Heart left ventricle (tissue), 16 donors: ENCODE measurements around the gene SPATA31D4. TPM values are rescaled to one million over a fixed set of nuclear protein-coding genes. Genes with fewer than 3 reads are reported as not detected.

Experiments
- ATAC-seq, 4 donors: fragments of 200-7000 bp; cut with Tn5 transposase; one replicate each; pipeline ENCODE4 v1.9.1; 2020 to 2022; ENCODE audit warnings: moderate library complexity in 4 of 4, mild to moderate bottlenecking in 3 of 4, moderate number of reproducible peaks in 1 of 4
- DNase-seq, 5 donors: peaks; one replicate each; pipeline ENCODE4 v3.0.0-alpha.2; 2020
- H3K27ac ChIP-seq, 12 donors: fragments of 200-600 bp; sonication (generic) in 4 of 12; one replicate each; pipeline versions ENCODE4 v1.5.0 to v1.8.0; 2016 to 2022; ENCODE audit warnings: mild to moderate bottlenecking in 2 of 12
- H3K27me3 ChIP-seq, 9 donors: fragments of 200-600 bp; sonication (generic) in 2 of 9; one replicate each; pipeline versions ENCODE4 v1.5.1 to v1.8.0; 2016 to 2022; ENCODE audit warnings: mild to moderate bottlenecking in 3 of 9
- H3K36me3 ChIP-seq, 9 donors: fragments of 200-600 bp; sonication (generic) in 2 of 9; one replicate each; pipeline versions ENCODE4 v1.5.0 to v1.8.0; 2018 to 2022; ENCODE audit warnings: mild to moderate bottlenecking in 2 of 9
- H3K4me1 ChIP-seq, 12 donors: fragments of 200-600 bp; sonication (generic) in 4 of 12; one replicate each; pipeline versions ENCODE4 v1.5.0 to v1.8.0; 2016 to 2022; ENCODE audit warnings: mild to moderate bottlenecking in 3 of 12
- H3K4me3 ChIP-seq, 12 donors: fragments of 200-600 bp; sonication (generic) in 4 of 12; one replicate each; pipeline versions ENCODE4 v1.5.0 to v1.8.0; 2017 to 2022; ENCODE audit warnings: mild to moderate bottlenecking in 9 of 12, moderate library complexity in 4 of 12
- H3K9me3 ChIP-seq, 12 donors: fragments of 200-600 bp; sonication (generic) in 4 of 12; one replicate each; pipeline versions ENCODE4 v1.5.0 to v1.8.0; 2016 to 2022; ENCODE audit warnings: mild to moderate bottlenecking in 1 of 12
- CTCF ChIP-seq, 12 donors: fragments of 200-600 bp; sonication (generic) in 4 of 12; IDR thresholded peaks; one replicate each; pipeline versions ENCODE4 v1.5.0 to v1.8.0; 2018 to 2022; ENCODE audit warnings: antibody characterized with exemption in 12 of 12, mild to moderate bottlenecking in 5 of 12
- POLR2A ChIP-seq, 2 donors: fragments of 450-650 bp; IDR thresholded peaks; one replicate each; pipeline ENCODE4 v1.6.1; 2017; ENCODE audit warnings: antibody characterized with exemption in 2 of 2, mild to moderate bottlenecking in 2 of 2, moderate library complexity in 2 of 2
- WGBS, 4 donors: extraction: QIAGEN DNeasy Blood & Tissue Kit in 2 of 4; methylation state at CpG; one replicate each; pipeline versions ENCODE4 v1.1.5 to v1.1.7; 2013 to 2018; 5-methylcytosine and 5-hydroxymethylcytosine counted together
- intact Hi-C, 10 donors: fragments of 100-400 bp; cut with DNase I; formaldehyde crosslinking; loops; one replicate each; pipeline versions ENCODE4 v1.11.1 to v1.14.2; 2022
- polyA plus RNA-seq, 2 donors: library from polyadenylated mRNA; stranded (reverse); fragments of 200-250 nt; gene quantifications; one replicate each; pipeline ENCODE4 v1.2.3, GENCODE V29; 2013
- total RNA-seq, 9 donors: library from RNA; depleted of rRNA in 2 of 9; stranded (reverse); fragments of >200 nt in 2 of 9; fragmentation: NEBNext Ultra II Directional in 3 of 9; extraction: Animal tissue kit (Norgen Biotek cat#: 25700) in 3 of 9; gene quantifications; one replicate each; pipeline versions ENCODE4 v1.1.0 to v1.2.4, GENCODE V29; 2016 to 2023
- donor health status: ischemic (EF 13 %, LVEDD 7.1; RV severe dilation, severe dysfunction).
- donor health status: healthy with polysubstance abuse.
- donor health status: DM: no; HTN: yes; CAD: no.
- donor health status: DM: no; HTN: no; CAD: no.
- donor health status: ischemic (EF 25% LVEDD 6.9; RV normal size, moderate dysfunction).
- donor health status: ischemic (EF 25% LVEDD 5.7; RV mildly dilated, moderate dysfunction).
- donor health status: healthy.
- donor health status: DM: yes; HTN: yes; CAD: no.
- donor health status: ischemic (EF 35%, LVEDD 5.7; RV mildly dilated, moderate dysfunction).
- donor health status: nonischemic (EF 11% LVEDD 7.7; RV severe dilation, severe dysfunction).
- donor health status: DM: yes; HTN: yes; CAD: no.
- donor health status: PGD.
- donor health status: ischemic (EF 29% LVEDD 5.4; RV normal size, mild dysfunction).
- donor health status: nonischemic (EF 23%, LVEDD 6.1; RV moderate dilation, normal function).

SPATA31D4 gene
- total and polyA plus RNA-seq, 11 donors: not detected

- ATAC-seq (no peak), DNase-seq (no peak)
- H3K36me3 ChIP-seq: no peaks in the 10 kb centered on the region
- no peaks in the 10 kb centered on the region for H3K4me1 ChIP-seq
- TF ChIP-seq CTCF (IDR thresholded peaks at IDR 0.05): no peak
- no peak for TF ChIP-seq POLR2A (IDR thresholded peaks at IDR 0.05)
- no peak overlapping the region for H3K27ac ChIP-seq
- no peaks in the 10 kb centered on the region for H3K27me3 ChIP-seq
- 67 to 71% (median 70%) methylated on average over 2 of the region's 2 CpGs for WGBS, 4 donors
- H3K4me3 ChIP-seq: no peak overlapping the region
- intact Hi-C loops: no loop called here
- H3K9me3 ChIP-seq: peaks cover 0 to 6% (median 0%) of the 10 kb centered on the region in 12 donors
Measured at GRCh38 chr9:81979196-81979595, 51.0 kb downstream of the SPATA31D4 start.

GRCh38 chr9:81980568-81980967, 52.3 kb downstream of the SPATA31D4 start:
- DNase-seq: no peak
- H3K27ac ChIP-seq: no peak overlapping the region
- TF ChIP-seq CTCF (IDR thresholded peaks at IDR 0.05) (no peak), POLR2A (IDR thresholded peaks at IDR 0.05) (no peak)
- peaks cover 0 to 4% (median 0%) of the 10 kb centered on the region in 12 donors for H3K9me3 ChIP-seq
- intact Hi-C loops: no loop called here
- no peaks in the 10 kb centered on the region for H3K36me3 ChIP-seq
- no peaks in the 10 kb centered on the region for H3K4me1 ChIP-seq
- no peak overlapping the region for H3K4me3 ChIP-seq
- H3K27me3 ChIP-seq: no peaks in the 10 kb centered on the region
- ATAC-seq: no peak

- Histone ChIP-seq H3K4me3 (no peak overlapping the region), H3K36me3 (no peaks in the 10 kb centered on the region), H3K9me3 (peaks cover 0 to 2% (median 0%) of the 10 kb centered on the region in 12 donors), H3K4me1 (no peaks in the 10 kb centered on the region), H3K27me3 (no peaks in the 10 kb centered on the region), H3K27ac (no peak overlapping the region)
- DNase-seq (no peak), ATAC-seq (no peak)
- 92 to 97% (median 93%) methylated on average over 4 of the region's 4 CpGs for WGBS, 4 donors
- intact Hi-C loops: no loop called here
- no peak for TF ChIP-seq CTCF (IDR thresholded peaks at IDR 0.05)
- TF ChIP-seq POLR2A (IDR thresholded peaks at IDR 0.05): no peak
Measured at GRCh38 chr9:81981883-81982282, 53.7 kb downstream of the SPATA31D4 start.

Other genes with a start within 250 kb of the SPATA31D4 start
- 10 to 100 TPM in 5 of 9 donors, 1 to 10 TPM in 4; 6.2 to 25.4 (median 12.0) TPM for gene TLE1, start 238.9 kb upstream of the SPATA31D4 start, total RNA-seq
- 1 to 10 TPM; 7.9 to 9.6 TPM for gene TLE1, start 238.9 kb upstream of the SPATA31D4 start, polyA plus RNA-seq
- gene SPATA31D3, start 15.1 kb downstream of the SPATA31D4 start, total RNA-seq: not detected
- not detected for gene SPATA31D3, start 15.1 kb downstream of the SPATA31D4 start, polyA plus RNA-seq
- under 1 TPM in 1 of 9 donors, not detected in 8; 0.07 TPM for gene SPATA31D1, start 60.3 kb downstream of the SPATA31D4 start, total RNA-seq
- not detected for gene SPATA31D1, start 60.3 kb downstream of the SPATA31D4 start, polyA plus RNA-seq